ENCODE measurements around the gene SLC66A2. TPM values are rescaled to one million over a fixed set of nuclear protein-coding genes. Genes with fewer than 3 reads are reported as not detected.

Gene SLC66A2
- total RNA-seq, 1 experiment from 2014 or later: 18.3 TPM

DNA sequence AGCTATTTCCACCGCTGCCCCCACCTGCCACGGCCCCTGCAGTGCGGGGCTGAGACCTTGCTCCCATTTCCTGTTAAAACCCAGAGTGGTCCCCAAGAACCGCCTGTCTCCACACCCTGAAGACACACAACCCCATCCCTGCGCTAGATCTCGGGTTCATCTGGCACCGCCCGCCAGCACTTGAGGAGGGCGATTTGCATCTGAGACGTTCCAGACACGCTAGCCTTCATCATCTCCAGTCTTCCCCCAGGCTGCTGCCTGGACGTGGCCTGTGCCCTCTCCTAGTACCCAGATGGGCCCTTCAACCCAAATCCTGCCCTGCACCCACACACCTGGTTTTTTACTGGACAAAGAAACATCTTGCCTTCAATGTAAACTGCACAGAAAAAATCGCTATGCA lies 49.8 kb downstream of the SLC66A2 start:
- in situ Hi-C loops (cut with HindIII; ENCODE audit: low pct_unique_long_range_greater_than_20kb, low sequenced_read_pairs): no loop called here
- DNase-seq (ENCODE audit: low read depth, low spot score): no peak

DNA sequence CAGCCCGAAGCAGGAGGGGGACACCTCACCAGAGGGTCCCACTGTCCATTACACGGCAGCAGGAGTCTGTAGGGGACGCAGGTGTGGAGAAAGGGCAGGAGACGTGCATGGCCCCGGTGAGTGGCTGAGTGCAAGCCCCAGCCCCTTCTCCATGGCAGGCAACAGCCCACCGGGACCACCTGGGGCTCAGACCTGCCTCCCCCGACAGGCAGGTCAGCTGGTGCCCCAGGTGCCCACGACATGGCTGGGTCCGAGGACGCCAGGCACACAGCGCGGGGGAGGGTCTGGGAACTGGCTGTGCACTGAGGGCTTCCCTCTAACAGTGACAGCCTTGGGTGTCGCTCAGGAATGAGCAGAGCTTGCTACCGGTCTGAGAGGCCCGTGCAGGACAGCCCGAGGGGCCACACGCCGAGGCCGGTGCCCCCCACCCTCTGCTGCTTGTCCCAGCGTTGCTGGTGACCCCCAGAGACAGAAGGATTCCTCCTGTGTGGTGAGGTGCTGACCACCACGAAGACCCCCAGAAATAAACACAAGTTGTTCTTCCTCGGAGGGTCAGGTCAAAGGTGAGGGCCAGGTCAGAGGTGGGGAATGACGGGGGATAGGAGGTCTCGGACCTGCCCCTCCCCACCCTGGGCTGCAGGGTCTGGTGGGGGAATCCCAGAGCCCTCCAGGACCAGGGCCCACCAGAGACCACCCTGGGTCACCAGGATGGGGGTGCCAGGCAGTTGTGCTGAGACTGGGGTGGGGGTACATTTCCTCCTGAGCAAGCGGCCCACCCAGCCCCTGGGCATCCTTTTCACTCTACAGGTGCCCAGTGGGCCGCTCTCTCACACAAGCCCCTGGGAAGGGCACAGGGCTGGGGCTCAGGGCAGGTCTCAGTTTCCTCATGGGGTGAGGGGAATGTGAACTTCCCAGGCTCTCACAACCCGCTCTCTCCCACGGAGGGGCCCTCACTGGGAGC lies 50.6 kb downstream of the SLC66A2 start:
- in situ Hi-C loops (cut with HindIII; ENCODE audit: low pct_unique_long_range_greater_than_20kb, low sequenced_read_pairs): no loop called here
- DNase-seq (ENCODE audit: low read depth, low spot score): no peak

GRCh38 chr18:79899609-79900445 lies 51.6 kb downstream of the SLC66A2 start:
- in situ Hi-C loops (cut with HindIII; ENCODE audit: low pct_unique_long_range_greater_than_20kb, low sequenced_read_pairs): no loop called here
- DNase-seq (ENCODE audit: low read depth, low spot score): no peak

GRCh38 chr18:79898952-79899608 lies 52.4 kb downstream of the SLC66A2 start:
- in situ Hi-C loops (cut with HindIII; ENCODE audit: low pct_unique_long_range_greater_than_20kb, low sequenced_read_pairs): no loop called here
- no peak for DNase-seq (ENCODE audit: low read depth, low spot score)

GRCh38 chr18:79897940-79898625 lies 53.4 kb downstream of the SLC66A2 start:
- in situ Hi-C loops (cut with HindIII; ENCODE audit: low pct_unique_long_range_greater_than_20kb, low sequenced_read_pairs): no loop called here
- DNase-seq (ENCODE audit: low read depth, low spot score): no peak

GRCh38 chr18:79896738-79897137 lies 54.7 kb downstream of the SLC66A2 start:
- no peak for DNase-seq (ENCODE audit: low read depth, low spot score)
- in situ Hi-C loops (cut with HindIII; ENCODE audit: low pct_unique_long_range_greater_than_20kb, low sequenced_read_pairs): no loop called here

- no peak for DNase-seq (ENCODE audit: low read depth, low spot score)
- in situ Hi-C loops (cut with HindIII; ENCODE audit: low pct_unique_long_range_greater_than_20kb, low sequenced_read_pairs): no loop called here
Observed at GRCh38 chr18:79890674-79891073, 60.8 kb downstream of the SLC66A2 start.

DNA sequence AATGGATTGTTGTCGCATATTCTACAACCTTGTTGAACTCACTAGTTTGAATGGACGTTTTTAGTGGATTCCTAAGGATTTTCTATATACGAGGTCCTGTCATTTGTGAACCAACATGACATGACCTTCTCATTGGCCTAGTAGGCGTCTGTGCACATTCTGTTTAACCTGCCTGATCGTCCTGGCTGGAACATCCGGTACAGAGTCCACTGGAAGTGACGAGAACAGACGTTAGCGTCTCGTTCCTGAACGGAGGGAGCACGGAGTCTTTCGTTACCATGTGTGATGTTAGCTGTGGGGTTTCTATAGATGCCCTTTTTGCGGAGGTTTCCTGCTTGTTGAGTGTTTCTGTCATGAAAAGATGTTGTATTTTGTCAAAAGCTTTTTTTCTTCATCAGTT lies 61.9 kb downstream of the SLC66A2 start:
- DNase-seq (ENCODE audit: low read depth, low spot score): no peak
- in situ Hi-C loops (cut with HindIII; ENCODE audit: low pct_unique_long_range_greater_than_20kb, low sequenced_read_pairs): no loop called here

GRCh38 chr18:79888016-79888415 lies 63.4 kb downstream of the SLC66A2 start:
- DNase-seq (ENCODE audit: low read depth, low spot score): no peak
- in situ Hi-C loops (cut with HindIII; ENCODE audit: low pct_unique_long_range_greater_than_20kb, low sequenced_read_pairs): no loop called here

GRCh38 chr18:79887181-79888000 lies 64.1 kb downstream of the SLC66A2 start:
- in situ Hi-C loops (cut with HindIII; ENCODE audit: low pct_unique_long_range_greater_than_20kb, low sequenced_read_pairs): no loop called here
- DNase-seq (ENCODE audit: low read depth, low spot score): no peak

DNA sequence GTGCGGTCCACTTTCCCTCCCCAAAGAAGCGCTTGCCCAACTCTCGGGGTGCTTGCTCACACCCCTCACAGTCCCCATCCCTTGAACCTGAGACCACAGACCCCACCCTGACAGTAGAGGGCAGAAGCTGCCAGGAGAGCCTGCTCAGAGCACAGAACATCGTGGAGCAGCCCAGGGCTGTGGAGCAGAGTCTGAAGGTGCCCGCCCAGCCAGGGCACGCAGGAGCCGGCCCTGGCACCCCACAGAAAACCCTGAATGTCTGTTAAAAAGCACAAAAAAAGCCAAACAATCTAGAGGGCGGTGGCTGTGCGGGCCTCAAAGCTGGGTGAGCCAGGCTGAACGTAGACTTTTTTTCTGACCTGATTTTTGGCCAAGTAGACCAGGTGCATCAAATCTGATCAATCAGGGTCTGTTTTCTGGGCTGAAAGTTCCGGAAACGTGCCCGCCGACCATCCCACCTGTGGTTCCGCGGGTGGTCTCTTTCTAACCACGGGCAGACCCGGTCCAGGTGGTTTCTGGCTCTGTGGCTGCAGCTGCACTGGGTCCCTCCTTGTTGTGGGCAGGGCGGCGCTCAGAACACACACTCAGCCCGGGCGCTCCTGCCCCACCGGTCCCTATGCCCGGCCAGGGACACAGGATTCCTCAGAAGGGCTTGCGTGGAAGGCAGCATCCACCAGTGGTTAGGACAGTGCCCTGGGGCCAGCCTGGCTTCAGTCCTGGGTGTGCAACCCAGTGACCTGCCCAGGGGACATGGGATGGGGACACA lies 66.3 kb downstream of the SLC66A2 start:
- DNase-seq (ENCODE audit: low read depth, low spot score): no peak

DNA sequence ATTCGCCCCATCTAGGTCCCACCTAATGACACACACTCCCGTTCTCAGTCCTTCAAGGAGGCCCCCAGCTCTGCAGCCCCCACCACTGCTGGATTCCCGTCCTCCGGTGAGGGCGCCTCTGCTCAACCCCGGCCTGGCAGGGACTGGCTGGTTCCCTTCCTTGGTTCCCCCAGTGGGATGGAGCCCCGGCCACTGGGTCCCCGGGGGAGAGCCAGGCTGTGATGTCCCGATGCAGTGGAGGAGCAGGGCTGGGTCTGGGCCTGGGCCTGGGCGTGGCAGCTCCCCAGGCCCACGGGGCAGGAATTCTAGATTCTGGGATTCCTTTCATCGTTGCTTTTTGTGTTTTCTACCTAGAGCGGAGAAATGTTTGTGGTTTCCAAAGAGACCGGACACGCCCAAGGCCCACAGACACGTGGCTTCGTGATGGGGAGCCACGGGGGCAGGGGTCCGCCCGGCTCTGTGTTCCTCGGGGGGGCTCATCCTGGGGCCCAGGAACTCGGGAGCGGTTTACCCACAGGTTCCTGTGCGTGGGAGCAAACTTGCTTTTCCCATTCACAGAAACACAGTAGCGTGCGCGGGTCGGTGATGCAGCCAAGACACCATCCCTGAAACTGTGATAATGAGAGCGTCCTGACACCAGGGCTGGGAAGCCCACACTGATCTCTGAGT lies 67.0 kb downstream of the SLC66A2 start:
- in situ Hi-C loops (cut with HindIII; ENCODE audit: low pct_unique_long_range_greater_than_20kb, low sequenced_read_pairs): no loop called here
- DNase-seq (ENCODE audit: low read depth, low spot score): no peak

More for the DNA sequence above, 66.3 kb downstream of the SLC66A2 start:
- in situ Hi-C loops (cut with HindIII; ENCODE audit: low pct_unique_long_range_greater_than_20kb, low sequenced_read_pairs): no loop called here

GRCh38 chr18:79883461-79884293 lies 67.8 kb downstream of the SLC66A2 start:
- DNase-seq (ENCODE audit: low read depth, low spot score): no peak
- in situ Hi-C loops (cut with HindIII; ENCODE audit: low pct_unique_long_range_greater_than_20kb, low sequenced_read_pairs): no loop called here

DNA sequence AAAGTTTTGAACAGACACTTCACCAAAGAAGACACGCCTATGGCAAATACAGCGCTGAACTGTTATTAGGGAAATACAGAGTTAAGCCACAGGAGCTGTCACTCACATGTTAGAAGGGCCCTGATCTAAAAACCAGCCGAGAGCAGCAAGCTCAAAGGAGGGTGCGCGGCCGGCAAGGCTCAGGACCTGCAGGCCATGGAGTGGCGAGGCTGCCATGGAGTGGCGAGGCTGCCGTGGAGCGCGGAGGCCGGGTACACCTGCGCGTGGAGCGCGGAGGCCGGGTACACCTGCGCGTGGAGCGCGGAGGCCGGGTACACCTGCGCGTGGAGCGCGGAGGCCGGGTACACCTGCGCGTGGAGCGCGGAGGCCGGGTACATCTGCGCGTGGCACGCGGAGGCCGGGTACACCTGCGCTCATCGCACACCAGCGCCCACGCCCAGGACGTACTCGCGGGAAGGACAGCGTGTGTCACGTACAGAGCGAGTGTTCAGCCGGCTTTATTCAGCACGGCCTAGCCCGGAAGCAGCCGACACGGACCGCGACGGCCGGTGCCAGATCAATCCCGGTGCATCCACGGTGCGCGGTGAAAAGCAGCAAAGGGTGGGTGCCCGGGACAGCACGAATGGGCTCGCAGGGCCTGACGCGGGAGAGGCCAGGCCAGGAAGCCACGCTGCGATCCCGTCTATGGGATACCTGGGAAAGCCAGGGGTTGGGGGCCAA lies 68.8 kb downstream of the SLC66A2 start:
- DNase-seq (ENCODE audit: low read depth, low spot score): no peak
- in situ Hi-C loops (cut with HindIII; ENCODE audit: low pct_unique_long_range_greater_than_20kb, low sequenced_read_pairs): no loop called here

Data from SK-MEL-5 (cell line).